Esophagus mucosa (tissue), 1 donor: Measurements from ENCODE around the gene INTS1. TPM values are rescaled to one million over a fixed set of nuclear protein-coding genes. Genes with fewer than 3 reads are reported as not detected.
"Not testable (repeated sequence)": the region's sequence is repeated elsewhere in the genome, so short reads cannot be mapped to it uniquely, and the experiment has no call there.

Source experiments
- ATAC-seq: fragments of 200-7000 bp; cut with Tn5 transposase; one replicate; pipeline ENCODE4 v1.9.1; 2020
- total RNA-seq: library from RNA; stranded (reverse); gene quantifications from one replicate; pipeline ENCODE4 v1.2.4, GENCODE V29; 2023
- donor health status: DM: yes; HTN: yes; CAD: no.

The INTS1 gene
- total RNA-seq, 1 donor from 2014 or later: 50.4 TPM

DNA sequence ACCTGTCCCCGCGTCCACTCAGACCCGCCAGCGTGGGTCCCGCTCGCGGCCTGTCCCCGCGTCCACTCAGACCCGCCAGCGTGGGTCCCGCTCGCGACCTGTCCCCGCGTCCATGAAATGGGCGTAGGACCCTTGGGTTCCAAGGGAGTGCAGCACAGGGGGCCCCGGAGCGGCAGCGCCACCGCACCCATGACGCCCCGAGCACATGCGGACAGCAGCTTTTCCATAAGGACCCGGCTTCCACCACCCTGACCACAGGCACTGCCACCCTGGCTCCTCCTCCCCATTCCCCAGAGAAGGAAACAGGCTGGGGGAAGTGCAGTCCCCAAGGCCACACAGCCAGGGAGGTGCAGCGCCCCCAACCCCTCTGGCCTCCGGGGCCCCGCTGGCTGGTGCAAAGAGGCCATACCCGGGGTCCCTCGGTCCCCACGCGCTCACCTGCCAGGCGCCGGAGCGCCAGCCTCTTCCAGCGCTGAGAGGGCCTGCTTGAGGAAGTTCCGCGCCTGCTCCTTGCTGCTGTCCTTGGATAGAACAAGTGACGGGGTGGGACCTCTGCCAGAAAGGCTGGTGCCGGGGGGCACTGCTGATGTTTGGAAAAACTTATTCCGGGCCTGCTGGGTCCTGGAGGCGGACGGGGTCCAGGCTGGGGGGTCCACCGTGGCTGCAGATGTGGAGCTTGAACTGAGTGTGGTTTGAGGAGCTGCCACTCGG, 59.8 kb downstream of the INTS1 start:
- no peak for ATAC-seq

DNA sequence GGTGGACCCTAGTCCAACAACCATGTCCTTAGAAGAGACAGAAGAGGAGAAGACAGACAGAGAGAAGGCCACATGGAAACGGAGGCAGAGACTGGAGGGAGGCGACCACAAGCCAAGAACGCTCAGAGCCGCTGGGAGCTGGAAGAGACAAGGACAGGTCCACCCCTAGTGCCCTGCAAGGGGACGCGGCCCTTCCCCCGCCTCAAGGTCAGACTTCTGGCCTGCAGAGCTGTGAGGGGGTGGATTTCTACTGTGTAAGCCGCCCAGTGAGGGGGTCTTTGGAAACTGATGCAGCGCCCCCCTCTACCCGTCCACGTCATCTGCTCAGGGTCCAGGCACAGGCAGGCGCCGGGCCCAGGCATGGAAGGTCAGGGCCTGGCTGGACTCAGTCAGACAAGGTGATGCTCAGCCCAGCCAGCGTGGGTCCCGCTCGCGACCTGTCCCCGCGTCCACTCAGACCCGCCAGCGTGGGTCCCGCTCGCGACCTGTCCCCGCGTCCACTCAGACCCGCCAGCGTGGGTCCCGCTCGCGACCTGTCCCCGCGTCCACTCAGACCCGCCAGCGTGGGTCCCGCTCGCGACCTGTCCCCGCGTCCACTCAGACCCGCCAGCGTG, 60.5 kb downstream of the INTS1 start:
- not testable (repeated sequence) for ATAC-seq

DNA sequence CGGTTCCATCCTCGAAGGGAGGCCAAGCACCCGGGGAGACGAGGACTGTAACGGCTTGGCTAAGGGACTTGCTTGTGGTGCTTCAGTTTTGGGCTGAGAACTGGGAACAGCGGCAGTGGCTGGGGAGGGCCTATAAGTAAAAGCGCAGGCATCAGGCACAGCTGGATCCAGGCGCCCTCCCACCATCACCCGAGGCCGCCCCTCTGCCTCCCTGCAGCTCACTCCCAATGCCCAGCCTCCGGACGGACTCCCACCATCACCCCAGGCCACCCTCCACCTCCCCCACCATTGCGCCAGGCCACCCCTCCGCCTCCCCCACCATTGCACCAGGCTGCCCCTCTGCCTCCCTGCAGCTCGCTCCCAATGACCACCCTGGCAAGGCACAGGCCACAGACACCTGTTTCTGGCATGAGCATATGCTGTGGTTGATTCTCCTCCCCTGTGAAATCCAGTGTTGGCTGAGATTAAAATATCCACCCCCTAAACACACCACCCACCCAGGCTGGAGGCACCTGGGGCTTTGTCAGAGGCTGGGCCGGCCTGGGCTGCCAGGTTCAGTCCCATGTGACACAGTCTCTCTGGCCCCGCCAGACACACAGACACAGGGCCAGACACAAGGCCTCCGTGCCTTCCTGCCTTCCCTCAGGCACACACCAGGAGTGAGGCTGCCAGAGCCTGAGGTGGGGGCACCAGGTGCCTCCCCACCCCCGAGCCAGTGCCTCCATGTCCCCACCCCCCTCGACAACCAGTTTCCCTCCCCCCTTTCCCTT, 61.6 kb downstream of the INTS1 start:
- ATAC-seq: no peak

DNA sequence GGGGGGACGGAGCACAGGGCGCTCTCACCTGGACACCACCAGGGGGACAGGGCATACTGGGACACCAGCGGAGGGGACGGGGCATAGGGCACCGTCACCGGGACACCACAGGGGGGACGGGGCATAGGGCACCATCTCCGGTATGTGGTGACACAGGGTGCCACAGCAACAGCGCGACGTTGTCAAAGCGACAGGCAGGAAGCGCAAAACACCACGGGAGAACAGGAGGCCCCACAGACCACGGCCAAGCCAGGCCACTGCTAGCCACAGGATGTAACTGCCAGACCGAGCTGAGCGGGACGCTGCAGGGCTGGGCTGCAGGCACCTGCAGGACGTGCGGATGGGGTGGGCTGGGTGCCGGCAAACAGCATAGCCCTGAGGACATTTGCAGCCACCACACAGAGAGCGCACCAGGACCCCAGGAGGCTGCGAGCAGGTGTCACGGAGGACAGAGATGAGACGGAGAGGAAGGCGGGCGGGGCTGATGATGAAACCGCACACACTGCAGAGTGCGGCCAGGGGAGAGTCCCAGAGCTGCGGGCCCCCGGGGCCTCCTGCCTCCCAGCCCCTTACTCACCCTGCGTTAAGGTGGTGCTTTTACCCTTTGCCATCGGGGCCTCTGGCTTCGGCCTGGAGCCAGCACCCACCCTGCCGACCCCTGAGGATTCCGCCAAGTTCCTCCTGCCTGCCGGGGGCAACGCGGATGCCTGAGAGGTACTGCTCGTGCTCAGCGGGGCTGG, 62.4 kb downstream of the INTS1 start:
- no peak for ATAC-seq

DNA sequence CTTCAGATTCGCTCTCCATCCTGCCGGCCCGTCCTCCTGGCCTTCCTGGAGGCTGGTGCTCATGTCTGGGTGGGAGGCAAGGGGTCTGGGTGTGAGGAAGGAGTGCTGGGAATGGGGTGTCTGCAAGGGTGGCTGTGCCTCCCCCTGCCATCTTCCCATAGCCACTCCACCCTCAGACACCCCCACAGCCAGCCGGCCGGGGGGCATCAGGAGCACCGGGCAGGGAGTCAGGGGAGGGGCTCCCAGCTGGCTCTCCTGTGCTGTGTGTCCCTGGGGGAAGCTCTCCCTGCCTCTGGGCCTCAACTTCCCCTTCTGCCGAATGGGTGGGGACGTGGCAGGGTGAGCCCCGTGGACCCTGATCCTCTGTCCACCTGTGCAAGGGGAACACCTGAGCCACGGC, 63.6 kb downstream of the INTS1 start:
- no peak for ATAC-seq

DNA sequence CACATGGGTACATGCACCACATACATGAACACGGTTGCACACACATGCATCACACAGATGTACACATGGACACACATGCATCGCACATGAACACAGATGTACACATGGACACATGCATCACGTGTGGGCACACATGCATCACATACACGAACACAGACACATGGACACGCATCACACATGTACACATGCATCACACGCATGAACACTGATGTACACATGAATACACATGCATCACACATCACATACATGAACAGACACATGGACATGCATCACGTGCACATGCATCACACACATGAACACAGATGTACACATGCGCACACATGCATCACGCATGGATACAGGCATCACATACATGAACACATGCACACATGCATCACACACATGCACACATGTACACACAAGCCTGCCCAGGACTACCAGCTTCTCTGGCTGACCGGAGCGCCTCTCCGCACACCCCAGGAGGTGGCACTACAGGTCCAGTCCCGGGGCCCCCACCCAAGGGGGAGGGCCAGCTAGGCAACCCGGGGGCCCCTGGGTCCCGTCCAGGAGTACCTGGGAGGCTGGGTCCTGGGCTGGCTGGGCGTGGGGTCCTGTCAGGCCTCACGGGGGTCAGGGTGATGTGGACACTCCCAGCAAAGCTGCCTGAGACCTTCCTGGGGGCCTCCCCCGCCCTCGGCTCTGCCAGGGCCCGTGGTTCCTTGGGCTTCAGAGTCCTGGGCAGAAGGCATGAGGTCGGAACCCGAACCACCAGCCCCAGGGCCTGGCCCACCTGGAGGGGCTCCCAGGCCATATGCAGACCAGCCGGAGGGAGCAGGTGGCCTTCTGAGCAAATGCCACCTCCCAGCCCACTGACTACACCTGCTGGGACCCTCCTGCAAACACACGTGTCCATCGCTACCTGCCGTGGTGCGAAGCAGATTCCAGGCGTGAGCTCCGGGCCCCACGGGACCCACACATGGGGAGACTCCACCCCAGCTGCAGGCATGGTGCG, 64.5 kb downstream of the INTS1 start:
- no peak for ATAC-seq

DNA sequence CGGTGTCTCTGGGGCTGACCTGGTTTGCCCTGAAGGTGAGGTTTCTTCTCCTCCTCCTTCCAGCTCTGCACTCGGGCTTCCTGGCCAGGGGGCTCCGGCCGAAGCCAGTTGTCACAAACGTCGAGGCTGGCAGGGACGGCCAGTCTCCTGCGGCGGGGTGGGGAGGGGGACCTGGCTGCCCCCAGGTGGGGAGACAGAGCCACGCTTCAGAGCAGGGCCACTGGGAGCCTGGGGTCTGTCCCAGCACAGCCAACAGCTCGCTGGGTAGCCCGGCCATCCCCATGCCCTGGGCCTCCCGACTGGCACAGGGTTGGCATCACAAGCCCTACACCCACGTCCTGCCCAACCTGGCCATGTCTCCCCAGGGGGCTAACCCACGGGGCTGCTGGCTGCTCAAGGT, 65.4 kb downstream of the INTS1 start:
- no peak for ATAC-seq

DNA sequence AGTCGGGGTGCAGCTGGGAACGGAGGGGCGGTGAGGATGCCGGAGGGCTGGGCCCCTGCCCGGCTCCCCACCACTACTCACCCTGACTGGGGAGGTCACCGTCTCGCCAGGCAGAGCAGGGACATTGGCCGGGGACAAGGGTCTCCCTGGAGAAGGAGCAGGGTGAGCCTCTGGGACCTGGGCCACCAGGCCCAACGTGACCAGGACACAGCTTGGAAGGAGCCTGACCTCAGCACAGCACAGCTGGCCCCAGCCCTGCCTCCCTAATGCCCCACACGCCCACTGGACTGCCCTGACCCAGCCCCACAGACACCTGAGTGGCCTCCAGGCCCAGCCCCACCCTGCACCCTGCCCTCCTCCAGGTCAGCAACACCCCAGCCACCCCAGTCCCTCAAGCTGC, 66.0 kb downstream of the INTS1 start:
- no peak for ATAC-seq

DNA sequence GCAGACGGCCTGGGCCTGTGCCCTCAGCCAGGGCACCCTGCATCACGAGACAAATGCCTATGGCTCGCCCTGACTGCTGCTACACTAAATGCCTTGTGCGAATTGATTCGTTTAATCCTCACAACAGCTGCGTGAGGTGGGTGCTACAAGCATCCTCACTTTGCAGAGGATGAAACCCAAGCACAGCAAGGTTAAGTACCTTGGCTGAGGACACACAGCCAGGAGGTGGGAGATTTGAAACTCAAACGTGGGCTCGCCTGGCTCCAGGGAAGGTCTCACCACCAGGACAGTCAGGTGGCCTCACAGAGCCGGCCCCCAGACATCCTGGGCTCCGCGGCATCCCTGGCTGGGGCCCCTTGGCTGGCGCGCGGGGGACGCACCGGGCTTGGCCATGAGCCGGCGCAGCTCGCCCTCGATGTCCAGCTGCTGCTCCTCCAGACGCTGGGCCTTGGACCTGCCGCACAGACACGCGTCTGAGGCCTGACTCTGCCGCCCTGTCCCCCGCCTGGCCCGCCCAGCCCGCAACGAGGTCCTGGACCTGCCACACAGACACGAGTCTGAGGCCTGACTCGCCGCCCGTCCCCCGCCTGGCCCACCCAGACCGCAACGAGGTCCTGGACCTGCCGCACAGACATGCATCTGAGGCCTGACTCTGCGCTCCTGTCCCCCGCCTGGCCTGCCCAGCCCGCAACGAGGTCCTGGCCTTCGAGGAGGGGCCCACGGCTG, 66.9 kb downstream of the INTS1 start:
- no peak for ATAC-seq

DNA sequence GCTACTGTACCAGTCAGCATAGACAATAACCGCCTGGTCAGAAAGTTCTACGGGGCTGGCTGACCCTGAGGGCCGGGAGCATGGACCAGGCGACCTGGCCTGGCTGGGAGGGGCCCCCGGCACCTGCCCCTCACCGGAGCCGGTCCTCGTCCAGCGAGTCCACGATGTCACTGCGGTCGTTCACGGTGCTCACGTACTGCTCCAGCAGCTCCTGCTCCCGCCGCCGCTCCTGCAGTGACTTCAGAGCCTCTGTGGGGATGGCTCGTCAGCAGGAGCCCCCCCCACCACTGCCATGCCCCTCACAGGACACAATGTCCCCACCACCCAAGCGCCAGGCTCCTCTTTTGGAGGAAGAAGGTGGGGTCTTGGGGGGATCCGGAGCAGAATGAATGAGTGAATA, 67.6 kb downstream of the INTS1 start:
- ATAC-seq: no peak

DNA sequence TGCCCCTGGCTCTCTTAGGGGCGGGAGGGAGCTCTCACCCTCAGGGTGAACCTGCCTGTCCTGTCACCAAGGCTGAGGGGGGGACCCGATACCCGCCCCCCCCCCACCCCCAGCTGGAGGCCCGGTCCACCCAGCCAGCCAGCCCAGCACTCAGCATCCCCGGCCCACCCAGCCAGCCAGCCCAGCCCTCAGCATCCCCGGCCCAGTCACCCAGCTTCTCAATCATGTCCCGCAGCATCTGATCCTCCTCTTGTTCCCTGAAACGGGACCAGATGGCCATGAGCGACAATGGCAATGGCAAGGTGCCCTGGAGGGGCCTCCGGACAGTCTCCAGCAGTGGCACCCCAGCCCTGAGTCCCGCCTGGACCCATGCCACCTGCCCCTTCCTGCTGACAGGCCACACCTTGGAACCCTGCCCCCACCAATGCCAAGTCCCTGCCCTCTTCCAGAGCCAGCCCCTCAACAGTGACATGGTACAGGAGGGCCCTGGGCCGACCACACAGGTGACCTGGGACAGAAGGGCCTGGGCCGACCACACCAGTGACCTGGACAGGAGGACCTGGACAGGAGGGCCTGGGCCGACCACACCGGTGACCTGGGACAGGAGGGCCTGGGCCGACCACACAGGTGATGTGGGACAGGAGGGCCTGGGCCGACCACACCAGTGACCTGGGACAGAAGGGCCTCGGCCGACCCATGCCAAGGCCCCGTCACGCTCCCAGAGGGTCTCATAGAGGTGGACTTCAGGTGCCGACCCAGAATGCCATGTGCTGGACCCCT, 69.1 kb downstream of the INTS1 start:
- no peak for ATAC-seq

DNA sequence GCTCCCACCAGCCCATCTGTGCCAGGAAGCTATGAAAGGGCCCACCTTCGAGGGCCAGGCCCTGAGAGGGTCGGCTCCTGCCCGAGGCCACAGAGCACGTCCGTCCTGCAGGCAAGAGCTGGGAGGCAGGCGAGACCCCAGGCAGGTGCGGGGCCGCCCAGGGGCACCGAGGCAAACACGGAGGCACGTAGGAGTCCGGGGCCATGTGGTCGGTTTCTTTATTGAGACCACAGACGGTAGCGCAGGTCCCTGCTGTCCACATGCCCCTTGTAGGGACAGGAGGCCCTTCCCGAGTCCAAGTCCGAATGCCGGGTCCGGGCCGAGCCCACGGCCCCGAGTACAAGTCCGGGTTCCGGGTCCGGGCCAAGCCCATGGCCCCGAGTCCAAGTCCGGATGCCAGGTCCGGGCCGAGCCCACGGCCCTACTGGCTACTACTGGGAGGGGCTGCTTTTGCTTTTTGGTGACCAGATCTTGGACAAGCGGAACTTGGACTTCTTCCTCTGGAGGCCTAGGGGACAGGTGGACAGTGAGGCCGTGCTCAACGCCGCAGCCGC, 69.9 kb downstream of the INTS1 start:
- no peak for ATAC-seq

DNA sequence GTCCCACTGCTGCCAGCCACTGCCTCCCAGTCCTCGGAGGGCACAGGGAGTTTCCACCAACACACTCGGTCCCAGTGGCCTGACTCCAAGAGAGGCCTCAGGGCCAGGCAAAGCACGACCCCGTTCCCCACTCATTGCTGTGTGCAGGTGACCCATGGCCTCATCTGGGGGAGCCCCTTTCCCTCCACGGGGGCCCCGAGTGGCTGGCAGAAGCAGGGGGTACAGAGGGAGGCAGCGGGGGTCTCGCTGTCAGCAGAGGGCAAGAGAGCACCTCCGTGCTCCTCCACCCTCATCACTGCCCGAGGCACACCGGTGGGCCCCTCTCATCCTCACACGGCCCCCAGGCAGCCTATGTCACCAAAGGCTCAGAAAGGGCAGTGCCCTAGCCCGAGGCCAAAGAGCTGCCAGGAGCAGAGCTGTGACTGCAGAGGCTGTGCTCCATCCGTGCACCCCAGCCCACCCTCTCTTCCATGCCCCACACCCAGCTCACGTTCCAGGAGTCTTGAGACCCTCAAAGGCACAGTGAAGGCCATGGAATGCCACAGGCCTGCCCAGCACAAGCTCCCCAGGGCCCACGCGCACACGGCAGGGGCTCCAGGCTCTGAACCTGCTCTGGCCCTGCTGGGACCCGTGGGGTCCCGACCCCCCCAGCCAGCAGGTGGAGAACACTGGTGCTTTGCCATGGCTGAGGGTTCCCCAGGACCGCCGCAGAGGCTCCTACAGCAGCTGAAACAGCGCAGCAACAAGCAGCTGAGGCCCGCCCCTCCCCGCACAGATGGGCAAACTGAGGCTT, 70.9 kb downstream of the INTS1 start:
- ATAC-seq: no peak

DNA sequence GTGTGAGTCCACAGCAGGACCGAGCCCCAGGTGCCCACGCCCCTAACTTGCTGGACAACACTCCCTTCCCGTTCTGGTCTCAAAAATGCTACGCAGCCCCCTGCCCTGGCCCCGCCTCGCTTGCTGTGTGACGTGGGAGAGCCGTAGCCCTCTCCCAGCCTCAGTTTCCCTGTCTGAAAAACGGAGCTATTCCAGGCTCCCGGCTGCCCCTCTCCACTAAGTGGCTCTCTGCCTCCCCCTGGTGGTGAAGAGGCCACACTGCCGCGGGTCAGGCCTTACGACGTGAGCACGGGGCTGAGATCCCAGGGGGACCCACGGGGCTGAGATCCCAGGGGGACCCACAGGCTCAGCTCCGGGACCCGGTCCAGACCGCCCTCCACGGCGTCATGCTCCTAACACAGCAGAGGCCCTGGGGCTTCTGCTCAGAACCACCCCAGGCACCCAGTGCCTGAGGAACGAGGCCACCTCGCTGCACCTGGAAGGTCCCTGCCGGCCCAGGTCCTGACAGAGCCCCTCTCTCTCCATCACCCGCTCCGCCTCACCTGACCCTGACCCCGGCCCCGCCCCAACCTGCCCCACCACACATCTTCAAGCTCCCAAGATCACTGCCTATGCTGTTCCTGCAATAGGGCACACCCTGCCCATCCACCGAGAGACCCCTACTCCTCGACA, 71.6 kb downstream of the INTS1 start:
- ATAC-seq: peak; percentile 70

DNA sequence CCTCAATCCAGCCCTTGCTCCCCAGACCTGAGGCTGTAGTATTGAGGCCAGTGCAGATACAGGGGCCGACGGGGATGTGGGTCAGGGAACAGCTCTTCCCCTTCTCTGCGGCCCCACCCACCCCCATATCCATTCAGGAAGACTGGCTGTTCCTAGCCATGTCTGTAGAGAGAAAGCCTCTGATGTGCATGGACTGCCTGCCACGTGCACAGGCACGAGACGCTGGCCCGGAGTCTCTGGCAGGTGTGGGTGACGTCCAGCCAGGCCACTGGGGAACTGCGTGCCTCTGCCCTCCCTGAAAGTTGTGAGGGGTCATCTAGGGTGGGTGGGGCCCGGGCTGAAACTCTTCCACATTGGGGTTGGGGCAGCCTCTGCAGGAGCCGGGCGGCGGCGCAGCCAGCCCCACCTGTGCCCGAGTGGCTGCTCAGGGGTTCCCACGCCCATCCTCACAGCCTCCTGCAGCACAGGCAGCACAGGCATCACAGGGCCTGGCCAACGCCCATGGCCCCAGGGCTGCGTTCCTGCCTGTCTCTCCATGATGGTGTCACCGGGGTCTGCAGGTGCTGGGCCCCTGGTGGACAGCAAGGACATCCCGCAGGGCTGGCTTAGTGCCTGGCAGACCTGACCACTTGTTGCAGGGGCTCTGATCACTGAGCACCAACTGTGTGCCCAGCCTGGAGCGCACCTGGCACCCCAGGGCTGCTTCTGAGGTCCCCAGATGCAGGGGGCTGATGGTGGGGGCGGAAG, 72.4 kb downstream of the INTS1 start:
- peak; percentile 58 for ATAC-seq

DNA sequence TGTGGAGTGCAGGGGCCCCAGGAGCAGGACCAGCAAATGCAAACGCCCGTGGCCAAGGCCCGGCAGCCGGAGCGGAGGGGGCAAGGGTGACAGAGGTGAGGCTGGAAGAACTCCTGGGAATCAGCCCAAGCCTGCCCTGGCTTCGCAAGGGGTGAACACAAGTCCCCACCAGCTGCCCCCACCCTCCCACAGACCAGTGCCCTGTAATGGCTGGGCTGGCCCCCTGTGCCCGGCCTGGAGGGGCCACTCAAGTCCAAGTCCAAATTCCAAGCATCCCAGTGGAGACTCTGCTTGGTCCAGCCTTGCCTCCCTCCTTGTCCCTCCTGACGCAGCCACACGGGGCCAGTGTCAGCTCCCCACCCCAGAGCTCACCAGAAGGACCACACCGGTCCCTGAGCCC, 73.0 kb downstream of the INTS1 start:
- ATAC-seq: no peak

DNA sequence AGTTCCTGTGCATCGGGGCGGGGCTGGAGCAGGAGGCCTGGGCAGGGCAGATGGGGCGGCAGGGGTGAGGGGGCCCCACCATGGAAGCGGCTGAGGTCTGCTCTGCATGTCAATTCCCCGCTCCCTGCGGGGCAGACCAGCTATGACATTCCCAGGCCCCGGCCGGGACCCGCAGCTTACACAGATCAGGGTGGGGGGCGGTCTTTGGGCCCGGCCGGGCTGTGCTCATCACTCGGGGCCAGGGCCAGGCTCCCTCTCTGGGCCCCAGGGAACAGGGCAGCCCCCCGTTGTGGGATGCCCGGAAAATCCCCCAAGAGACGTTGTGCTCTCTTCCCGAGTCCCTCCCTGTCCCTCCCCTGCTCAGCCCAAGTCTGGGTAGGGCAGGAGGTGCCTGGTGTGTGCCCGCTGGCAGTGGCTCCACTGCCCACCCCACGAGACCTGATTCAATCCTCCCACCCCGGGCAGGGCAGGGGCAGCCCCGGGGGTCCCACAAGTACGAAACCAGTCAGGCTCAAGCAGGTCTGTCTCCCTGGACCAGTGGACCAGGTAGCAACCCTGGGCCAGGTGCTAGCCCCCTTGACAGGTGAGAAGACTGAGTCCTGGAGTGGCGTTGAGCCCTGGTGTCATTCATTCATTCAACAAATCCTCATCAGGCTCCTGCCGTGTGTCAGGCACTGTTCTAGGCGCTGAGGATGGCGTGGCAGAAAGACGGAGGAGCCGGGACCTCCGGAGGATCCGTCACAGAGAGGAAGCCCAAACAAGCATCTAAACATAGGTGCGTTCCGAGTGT, 73.9 kb downstream of the INTS1 start:
- no peak for ATAC-seq
